ENCODE measurements around the gene ISLR2.
A peak's percentile ranks its signal among the peaks of the same experiment; 100 is the strongest.
"Not testable (repeated sequence)": the region's sequence is repeated elsewhere in the genome, so short reads cannot be mapped to it uniquely, and the experiment has no call there.

The ISLR2 gene

GRCh38 chr15:74130155-74130848 is at the start of gene ISLR2:
TSS of gene ISLR2 (plus strand) at chr15:74130586. CDS start at chr15:74132755, 2,169 bp downstream.
- Histone ChIP-seq H3K9ac (ENCODE audit: low read depth, low read length) (no peak within 1 kb of the TSS), H3K4me1 (ENCODE audit: control insufficient read depth, insufficient read depth, low read length) (peaks cover 25% of the 10 kb centered on the region), H3K9me3 (ENCODE audit: control insufficient read depth, insufficient read depth, low read length) (no peaks in the 10 kb centered on the region), H3K36me3 (ENCODE audit: control insufficient read depth, insufficient read depth, low read length) (peaks cover 2% of the 10 kb centered on the region), H3K4me3 (ENCODE audit: low read depth, low read length) (peak within 1 kb of the TSS; percentile 58), H3K27me3 (ENCODE audit: control insufficient read depth, insufficient read depth, low read length) (peaks cover 96% of the 10 kb centered on the region)

GRCh38 chr15:74082450-74082849 is 47.9 kb upstream of the ISLR2 start, which contains the start of gene GOLGA6A:
TSS of gene GOLGA6A (minus strand) at chr15:74082550. CDS start at chr15:74082509, 41 bp downstream.
- H3K9me3 ChIP-seq (ENCODE audit: control insufficient read depth, insufficient read depth, low read length); H3K4me1 ChIP-seq (ENCODE audit: control insufficient read depth, insufficient read depth, low read length); H3K9ac ChIP-seq (ENCODE audit: low read depth, low read length); H3K27me3 ChIP-seq (ENCODE audit: control insufficient read depth, insufficient read depth, low read length); H3K4me3 ChIP-seq (ENCODE audit: low read depth, low read length); H3K36me3 ChIP-seq (ENCODE audit: control insufficient read depth, insufficient read depth, low read length): not testable (repeated sequence)

GRCh38 chr15:74094567-74094966 is 35.8 kb upstream of the ISLR2 start:
- not testable (repeated sequence) for H3K27me3 ChIP-seq (ENCODE audit: control insufficient read depth, insufficient read depth, low read length); H3K9me3 ChIP-seq (ENCODE audit: control insufficient read depth, insufficient read depth, low read length); H3K4me1 ChIP-seq (ENCODE audit: control insufficient read depth, insufficient read depth, low read length); H3K36me3 ChIP-seq (ENCODE audit: control insufficient read depth, insufficient read depth, low read length); H3K4me3 ChIP-seq (ENCODE audit: low read depth, low read length); H3K9ac ChIP-seq (ENCODE audit: low read depth, low read length)

- H3K4me1 ChIP-seq (ENCODE audit: control insufficient read depth, insufficient read depth, low read length); H3K9ac ChIP-seq (ENCODE audit: low read depth, low read length); H3K4me3 ChIP-seq (ENCODE audit: low read depth, low read length); H3K9me3 ChIP-seq (ENCODE audit: control insufficient read depth, insufficient read depth, low read length); H3K27me3 ChIP-seq (ENCODE audit: control insufficient read depth, insufficient read depth, low read length); H3K36me3 ChIP-seq (ENCODE audit: control insufficient read depth, insufficient read depth, low read length): not testable (repeated sequence)
These were observed 34.8 kb upstream of the ISLR2 start for GRCh38 chr15:74095610-74096009.

- H3K9ac ChIP-seq (ENCODE audit: low read depth, low read length); H3K36me3 ChIP-seq (ENCODE audit: control insufficient read depth, insufficient read depth, low read length); H3K9me3 ChIP-seq (ENCODE audit: control insufficient read depth, insufficient read depth, low read length); H3K27me3 ChIP-seq (ENCODE audit: control insufficient read depth, insufficient read depth, low read length); H3K4me1 ChIP-seq (ENCODE audit: control insufficient read depth, insufficient read depth, low read length); H3K4me3 ChIP-seq (ENCODE audit: low read depth, low read length): not testable (repeated sequence)
These were observed 33.5 kb upstream of the ISLR2 start for GRCh38 chr15:74096753-74097474.

- H3K4me1 ChIP-seq (ENCODE audit: control insufficient read depth, insufficient read depth, low read length); H3K27me3 ChIP-seq (ENCODE audit: control insufficient read depth, insufficient read depth, low read length); H3K9me3 ChIP-seq (ENCODE audit: control insufficient read depth, insufficient read depth, low read length); H3K9ac ChIP-seq (ENCODE audit: low read depth, low read length); H3K36me3 ChIP-seq (ENCODE audit: control insufficient read depth, insufficient read depth, low read length): not testable (repeated sequence)
- peak overlapping the region; percentile 30 for H3K4me3 ChIP-seq (ENCODE audit: low read depth, low read length)
These were observed 30.2 kb upstream of the ISLR2 start for GRCh38 chr15:74099963-74100733.

GRCh38 chr15:74108111-74108510 is 22.3 kb upstream of the ISLR2 start:
- Histone ChIP-seq H3K36me3 (ENCODE audit: control insufficient read depth, insufficient read depth, low read length) (no peaks in the 10 kb centered on the region), H3K4me1 (ENCODE audit: control insufficient read depth, insufficient read depth, low read length) (no peaks in the 10 kb centered on the region), H3K27me3 (ENCODE audit: control insufficient read depth, insufficient read depth, low read length) (no peaks in the 10 kb centered on the region), H3K4me3 (ENCODE audit: low read depth, low read length) (no peak overlapping the region), H3K9me3 (ENCODE audit: control insufficient read depth, insufficient read depth, low read length) (no peaks in the 10 kb centered on the region), H3K9ac (ENCODE audit: low read depth, low read length) (no peak overlapping the region)

- not testable (repeated sequence) for H3K27me3 ChIP-seq (ENCODE audit: control insufficient read depth, insufficient read depth, low read length); H3K4me1 ChIP-seq (ENCODE audit: control insufficient read depth, insufficient read depth, low read length); H3K9ac ChIP-seq (ENCODE audit: low read depth, low read length); H3K4me3 ChIP-seq (ENCODE audit: low read depth, low read length); H3K9me3 ChIP-seq (ENCODE audit: control insufficient read depth, insufficient read depth, low read length); H3K36me3 ChIP-seq (ENCODE audit: control insufficient read depth, insufficient read depth, low read length)
These were observed 21.8 kb upstream of the ISLR2 start for GRCh38 chr15:74108611-74109010.

GRCh38 chr15:74109713-74110112 is 20.7 kb upstream of the ISLR2 start:
- Histone ChIP-seq H3K36me3 (ENCODE audit: control insufficient read depth, insufficient read depth, low read length) (no peaks in the 10 kb centered on the region), H3K9ac (ENCODE audit: low read depth, low read length) (no peak overlapping the region), H3K9me3 (ENCODE audit: control insufficient read depth, insufficient read depth, low read length) (no peaks in the 10 kb centered on the region), H3K27me3 (ENCODE audit: control insufficient read depth, insufficient read depth, low read length) (no peaks in the 10 kb centered on the region), H3K4me3 (ENCODE audit: low read depth, low read length) (no peak overlapping the region), H3K4me1 (ENCODE audit: control insufficient read depth, insufficient read depth, low read length) (no peaks in the 10 kb centered on the region)

GRCh38 chr15:74120426-74120825 is 10.0 kb upstream of the ISLR2 start:
- Histone ChIP-seq H3K36me3 (ENCODE audit: control insufficient read depth, insufficient read depth, low read length) (no peaks in the 10 kb centered on the region), H3K27me3 (ENCODE audit: control insufficient read depth, insufficient read depth, low read length) (peaks cover 34% of the 10 kb centered on the region), H3K4me1 (ENCODE audit: control insufficient read depth, insufficient read depth, low read length) (peaks cover 15% of the 10 kb centered on the region), H3K9me3 (ENCODE audit: control insufficient read depth, insufficient read depth, low read length) (no peaks in the 10 kb centered on the region), H3K4me3 (ENCODE audit: low read depth, low read length) (no peak overlapping the region), H3K9ac (ENCODE audit: low read depth, low read length) (no peak overlapping the region)

GRCh38 chr15:74121039-74121438 is 9.3 kb upstream of the ISLR2 start:
- no peak overlapping the region for H3K9ac ChIP-seq (ENCODE audit: low read depth, low read length)
- no peaks in the 10 kb centered on the region for H3K9me3 ChIP-seq (ENCODE audit: control insufficient read depth, insufficient read depth, low read length)
- H3K27me3 ChIP-seq (ENCODE audit: control insufficient read depth, insufficient read depth, low read length): peaks cover 40% of the 10 kb centered on the region
- peaks cover 15% of the 10 kb centered on the region for H3K4me1 ChIP-seq (ENCODE audit: control insufficient read depth, insufficient read depth, low read length)
- no peaks in the 10 kb centered on the region for H3K36me3 ChIP-seq (ENCODE audit: control insufficient read depth, insufficient read depth, low read length)
- no peak overlapping the region for H3K4me3 ChIP-seq (ENCODE audit: low read depth, low read length)

GRCh38 chr15:74121858-74122257 is 8.5 kb upstream of the ISLR2 start:
- no peaks in the 10 kb centered on the region for H3K9me3 ChIP-seq (ENCODE audit: control insufficient read depth, insufficient read depth, low read length)
- H3K36me3 ChIP-seq (ENCODE audit: control insufficient read depth, insufficient read depth, low read length): no peaks in the 10 kb centered on the region
- peaks cover 15% of the 10 kb centered on the region for H3K4me1 ChIP-seq (ENCODE audit: control insufficient read depth, insufficient read depth, low read length)
- H3K27me3 ChIP-seq (ENCODE audit: control insufficient read depth, insufficient read depth, low read length): peaks cover 49% of the 10 kb centered on the region
- no peak overlapping the region for H3K4me3 ChIP-seq (ENCODE audit: low read depth, low read length)
- H3K9ac ChIP-seq (ENCODE audit: low read depth, low read length): no peak overlapping the region
